Measurements from ENCODE around the gene WDR36. TPM values are rescaled to one million over a fixed set of nuclear protein-coding genes. Genes with fewer than 3 reads are reported as not detected.

The WDR36 gene
- total RNA-seq, 4 donors from 2014 or later, result 26.6 to 55.1 (median 30.5) TPM

DNA sequence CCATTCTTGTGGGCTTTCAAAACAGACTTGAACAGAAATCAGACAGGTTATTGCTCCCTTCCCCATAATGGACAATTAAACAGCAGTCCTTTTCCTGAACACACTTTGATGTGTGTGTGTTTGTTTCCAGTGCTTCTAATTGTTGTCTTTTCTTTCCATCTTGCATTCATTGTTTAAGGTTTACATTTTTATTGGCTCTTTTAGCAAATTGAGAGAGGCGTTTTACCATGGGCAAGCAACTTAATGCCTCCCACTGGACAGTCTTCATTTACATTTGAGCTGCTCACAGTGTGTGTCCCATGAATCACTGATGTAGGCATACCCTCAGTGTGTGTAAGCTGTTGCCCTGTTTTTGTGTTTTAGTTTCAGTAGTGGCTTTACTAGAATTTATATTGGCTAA is 25.0 kb downstream of the WDR36 start:
- TF ChIP-seq, protein P1, sequence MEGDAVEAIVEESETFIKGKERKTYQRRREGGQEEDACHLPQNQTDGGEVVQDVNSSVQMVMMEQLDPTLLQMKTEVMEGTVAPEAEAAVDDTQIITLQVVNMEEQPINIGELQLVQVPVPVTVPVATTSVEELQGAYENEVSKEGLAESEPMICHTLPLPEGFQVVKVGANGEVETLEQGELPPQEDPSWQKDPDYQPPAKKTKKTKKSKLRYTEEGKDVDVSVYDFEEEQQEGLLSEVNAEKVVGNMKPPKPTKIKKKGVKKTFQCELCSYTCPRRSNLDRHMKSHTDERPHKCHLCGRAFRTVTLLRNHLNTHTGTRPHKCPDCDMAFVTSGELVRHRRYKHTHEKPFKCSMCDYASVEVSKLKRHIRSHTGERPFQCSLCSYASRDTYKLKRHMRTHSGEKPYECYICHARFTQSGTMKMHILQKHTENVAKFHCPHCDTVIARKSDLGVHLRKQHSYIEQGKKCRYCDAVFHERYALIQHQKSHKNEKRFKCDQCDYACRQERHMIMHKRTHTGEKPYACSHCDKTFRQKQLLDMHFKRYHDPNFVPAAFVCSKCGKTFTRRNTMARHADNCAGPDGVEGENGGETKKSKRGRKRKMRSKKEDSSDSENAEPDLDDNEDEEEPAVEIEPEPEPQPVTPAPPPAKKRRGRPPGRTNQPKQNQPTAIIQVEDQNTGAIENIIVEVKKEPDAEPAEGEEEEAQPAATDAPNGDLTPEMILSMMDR (IDR thresholded peaks at IDR 0.05), result no peak
- no peak for DNase-seq (ENCODE audit: low spot score)

DNA sequence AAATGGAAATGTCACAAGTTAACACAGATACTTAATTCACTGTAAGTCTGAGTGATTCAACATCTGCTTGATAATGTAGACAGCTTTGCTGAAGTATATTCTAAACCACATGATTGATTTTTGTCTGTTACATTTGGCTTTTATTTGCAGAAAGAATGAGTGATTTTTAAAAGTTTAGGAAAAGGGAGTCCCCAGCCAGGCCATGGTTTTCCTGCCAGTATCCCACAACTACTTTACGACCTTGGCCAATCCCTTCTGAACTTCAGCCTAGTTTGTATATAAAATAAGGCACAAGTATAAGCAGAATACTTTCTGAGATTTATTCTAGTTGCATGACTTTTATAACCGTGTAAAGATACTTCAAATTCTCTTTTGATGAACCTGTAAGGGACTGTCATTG is 27.1 kb downstream of the WDR36 start:
- ATAC-seq (ENCODE audit: low FRiP score) (no peak), DNase-seq (ENCODE audit: low spot score) (no peak)
- TF ChIP-seq, protein P1 (IDR thresholded peaks at IDR 0.05), result no peak

More for the DNA sequence above, 25.0 kb downstream of the WDR36 start:
- no peak for ATAC-seq (ENCODE audit: low FRiP score)

DNA sequence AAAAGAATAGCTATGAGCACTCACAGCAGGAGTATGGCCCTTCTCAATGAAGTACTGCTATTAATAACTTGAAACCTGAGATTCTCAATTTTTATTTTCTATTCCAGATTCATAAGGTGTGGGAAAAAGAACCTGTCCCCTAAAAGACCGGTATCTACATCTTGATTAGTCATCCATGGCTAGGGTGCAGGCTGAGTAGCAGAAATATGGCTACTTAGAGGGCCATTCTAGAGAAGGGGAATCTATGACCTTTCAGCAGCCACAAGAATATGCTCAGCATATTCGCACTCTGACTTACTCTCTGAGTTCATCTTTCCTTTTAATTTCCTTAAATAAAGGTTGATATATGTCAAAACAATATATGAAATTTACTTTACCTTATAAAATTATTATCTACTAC is 27.7 kb downstream of the WDR36 start:
- no peak for DNase-seq (ENCODE audit: low spot score)
- TF ChIP-seq, protein P1 (IDR thresholded peaks at IDR 0.05), result no peak
- ATAC-seq (ENCODE audit: low FRiP score), result no peak

DNA sequence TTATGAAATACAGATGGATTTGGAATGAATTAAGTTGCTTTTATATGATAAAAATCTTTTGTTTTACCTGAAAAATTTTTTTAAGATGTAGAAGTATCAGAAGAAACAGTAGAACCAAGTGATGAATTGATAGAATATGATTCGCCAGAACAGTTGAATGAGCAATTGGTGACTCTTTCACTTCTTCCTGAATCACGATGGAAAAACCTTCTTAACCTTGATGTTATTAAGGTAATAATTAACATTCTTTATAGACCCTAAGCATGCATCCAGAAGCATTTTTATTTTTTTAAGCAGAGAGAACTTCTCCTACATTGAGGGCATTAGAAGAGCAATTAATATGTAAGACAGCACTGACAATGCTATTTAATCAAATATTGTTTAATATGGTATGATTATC is 28.8 kb downstream of the WDR36 start:
- TF ChIP-seq, protein P1 (IDR thresholded peaks at IDR 0.05), result no peak
- DNase-seq (ENCODE audit: low spot score), result no peak
- ATAC-seq (ENCODE audit: low FRiP score), result no peak

DNA sequence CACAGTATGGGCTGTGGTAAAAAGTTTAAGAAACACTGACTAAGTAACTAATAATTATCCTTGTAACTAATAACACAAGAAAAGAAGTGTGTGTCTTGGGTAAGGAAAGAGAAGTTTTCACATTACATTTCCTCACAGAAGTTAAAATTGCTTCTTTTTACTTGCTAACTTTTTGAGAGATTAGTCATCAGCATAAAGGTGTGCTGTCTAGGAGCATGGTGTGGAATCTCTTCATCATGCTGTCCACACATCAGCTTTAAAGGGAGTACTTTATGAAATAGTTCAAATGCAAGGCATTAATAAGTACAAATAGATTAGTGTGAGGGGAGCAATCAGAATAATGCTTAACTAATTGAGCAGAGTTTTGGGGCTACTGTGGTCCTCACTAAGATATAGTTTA is 29.8 kb downstream of the WDR36 start:
- TF ChIP-seq, protein P1 (IDR thresholded peaks at IDR 0.05), result no peak
- no peak for ATAC-seq (ENCODE audit: low FRiP score)
- no peak for DNase-seq (ENCODE audit: low spot score)

DNA sequence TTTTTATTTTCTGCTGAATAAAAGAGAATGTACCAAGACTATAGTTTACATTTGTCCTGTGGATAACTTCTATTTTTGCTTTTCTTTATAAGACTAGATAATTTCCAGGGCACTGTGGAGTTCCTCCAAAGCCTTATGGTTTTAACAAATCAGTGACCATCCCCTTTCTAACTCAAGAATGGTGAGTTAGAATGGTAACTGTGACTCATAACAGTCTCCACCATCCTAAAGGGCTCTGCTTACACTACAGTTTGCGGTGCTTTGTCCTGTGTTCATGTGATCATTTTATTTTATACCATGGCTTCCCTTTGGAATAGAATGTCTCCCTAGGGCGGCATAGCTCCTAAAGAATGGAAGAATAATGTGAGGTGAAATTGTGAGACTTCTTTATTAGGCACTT is 30.2 kb downstream of the WDR36 start:
- TF ChIP-seq, protein P1 (IDR thresholded peaks at IDR 0.05), result no peak
- no peak for ATAC-seq (ENCODE audit: low FRiP score)
- no peak for DNase-seq (ENCODE audit: low spot score)

DNA sequence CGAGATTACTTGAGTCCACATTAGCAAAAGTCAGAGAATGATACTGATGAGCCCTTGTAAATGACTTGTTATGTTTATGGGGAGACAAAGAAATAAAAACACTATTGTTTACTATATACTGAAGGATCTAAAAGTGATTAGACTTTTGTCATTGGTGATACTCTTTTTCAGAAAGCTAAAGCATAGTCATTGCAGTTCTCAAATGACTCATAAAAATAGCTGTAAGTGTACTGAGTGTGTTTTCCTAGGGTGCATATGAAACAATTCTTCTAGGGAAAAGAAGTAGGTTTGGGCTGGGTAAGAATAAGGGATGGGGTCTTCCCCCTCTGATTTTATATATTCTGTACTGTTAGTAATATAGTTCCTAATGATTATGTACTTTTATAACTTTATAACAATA is 32.6 kb downstream of the WDR36 start:
- DNase-seq (ENCODE audit: low spot score), result no peak
- ATAC-seq (ENCODE audit: low FRiP score), result no peak
- TF ChIP-seq, protein P1 (IDR thresholded peaks at IDR 0.05), result no peak

Data from omental fat pad (tissue), 4 donors.